HFFc6 (cell line): ENCODE data around the gene CUL3. TPM values are rescaled to one million over a fixed set of nuclear protein-coding genes. Genes with fewer than 3 reads are reported as not detected.

Experiments used
- DNase-seq: peaks from one replicate; pipeline ENCODE4 v3.0.0-alpha.2; 2018
- H3K27ac Mint-ChIP-seq: 2 replicates; pipeline ENCODE4 v1.8.0; 2020; ENCODE audit warnings: mild to moderate bottlenecking, mixed read lengths
- H3K27me3 Mint-ChIP-seq: 2 replicates; pipeline ENCODE4 v1.8.0; 2021; ENCODE audit warnings: mild to moderate bottlenecking, moderate library complexity, mixed read lengths; ENCODE audit not compliant: insufficient read depth
- H3K36me3 Mint-ChIP-seq: 2 replicates; pipeline ENCODE4 v1.8.0; 2021; ENCODE audit warnings: low read depth, mixed read lengths
- H3K4me1 Mint-ChIP-seq: 2 replicates; pipeline ENCODE4 v1.8.0; 2020; ENCODE audit warnings: low read depth, mixed read lengths
- H3K4me3 Mint-ChIP-seq: 2 replicates; pipeline ENCODE4 v1.8.0; 2020; ENCODE audit warnings: mild to moderate bottlenecking, moderate library complexity, mixed read lengths
- H3K9me3 Mint-ChIP-seq: 2 replicates; pipeline ENCODE4 v1.8.0; 2020; ENCODE audit warnings: mild to moderate bottlenecking, mixed read lengths
- total RNA-seq, 6 experiments: library from RNA; stranded (reverse); fragmentation: NEBNext Ultra II Directional; extraction: Animal tissue kit (Norgen Biotek cat#: 25700); gene quantifications; 2 replicates in 1 of 6; 3 replicates in 5 of 6; pipeline ENCODE4 v1.2.3, GENCODE V29; 2021
- TF ChIP-seq, protein P1 (sequence below): fragments of 200-600 bp; sonication (generic); IDR thresholded peaks from 2 replicates; pipeline ENCODE4 v1.5.0; 2021; ENCODE audit warnings: antibody characterized with exemption, mild to moderate bottlenecking

CUL3 gene
- total RNA-seq, 6 experiments from 2014 or later: 76.9 to 88.4 (median 83.3) TPM

DNA sequence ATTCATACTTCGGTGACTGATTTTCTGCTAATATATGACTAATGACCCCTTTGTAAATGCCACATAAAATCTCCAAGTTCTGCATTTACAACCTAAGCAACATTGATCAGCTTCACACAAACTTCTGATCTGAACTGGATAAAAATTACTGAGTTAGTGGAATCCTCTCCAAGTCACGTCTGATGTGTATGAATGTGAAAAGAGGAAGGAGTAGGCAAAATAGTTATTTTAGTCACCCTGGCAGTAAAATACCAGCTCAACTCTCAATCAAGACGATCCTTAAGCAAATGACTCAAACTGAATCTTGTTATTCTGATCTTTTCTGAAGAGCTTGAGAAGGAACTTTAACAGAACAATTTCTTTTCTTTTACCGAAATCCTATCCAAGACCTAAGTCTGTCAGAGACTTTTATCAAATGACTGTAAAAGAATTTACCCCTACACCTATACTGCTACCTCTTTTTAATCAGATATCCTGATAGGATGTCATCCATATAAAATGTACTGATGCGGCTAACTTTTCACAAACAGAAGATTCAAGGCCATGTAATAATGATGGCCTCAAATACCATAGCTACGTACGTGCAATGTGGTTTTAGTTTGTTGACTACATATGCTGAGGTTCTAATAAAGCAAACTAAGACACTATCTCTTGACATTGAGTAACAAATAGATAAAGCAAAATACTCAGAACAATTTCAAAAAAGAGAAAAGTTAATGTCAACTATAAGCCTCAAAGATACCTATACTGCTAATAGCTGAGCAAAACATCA is 23.7 kb downstream of the CUL3 start:
- TF ChIP-seq, protein P1, sequence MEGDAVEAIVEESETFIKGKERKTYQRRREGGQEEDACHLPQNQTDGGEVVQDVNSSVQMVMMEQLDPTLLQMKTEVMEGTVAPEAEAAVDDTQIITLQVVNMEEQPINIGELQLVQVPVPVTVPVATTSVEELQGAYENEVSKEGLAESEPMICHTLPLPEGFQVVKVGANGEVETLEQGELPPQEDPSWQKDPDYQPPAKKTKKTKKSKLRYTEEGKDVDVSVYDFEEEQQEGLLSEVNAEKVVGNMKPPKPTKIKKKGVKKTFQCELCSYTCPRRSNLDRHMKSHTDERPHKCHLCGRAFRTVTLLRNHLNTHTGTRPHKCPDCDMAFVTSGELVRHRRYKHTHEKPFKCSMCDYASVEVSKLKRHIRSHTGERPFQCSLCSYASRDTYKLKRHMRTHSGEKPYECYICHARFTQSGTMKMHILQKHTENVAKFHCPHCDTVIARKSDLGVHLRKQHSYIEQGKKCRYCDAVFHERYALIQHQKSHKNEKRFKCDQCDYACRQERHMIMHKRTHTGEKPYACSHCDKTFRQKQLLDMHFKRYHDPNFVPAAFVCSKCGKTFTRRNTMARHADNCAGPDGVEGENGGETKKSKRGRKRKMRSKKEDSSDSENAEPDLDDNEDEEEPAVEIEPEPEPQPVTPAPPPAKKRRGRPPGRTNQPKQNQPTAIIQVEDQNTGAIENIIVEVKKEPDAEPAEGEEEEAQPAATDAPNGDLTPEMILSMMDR: no peak
- H3K4me3 Mint-ChIP-seq: no peak overlapping the region; the same call in 1 of the 2 replicates
- H3K9me3 Mint-ChIP-seq: no peaks in the 10 kb centered on the region
- peak; percentile 41 for DNase-seq
- H3K36me3 Mint-ChIP-seq: peaks cover 12% of the 10 kb centered on the region; the same call in 1 of the 2 replicates
- no peaks in the 10 kb centered on the region for H3K27me3 Mint-ChIP-seq
- no peak overlapping the region for H3K27ac Mint-ChIP-seq
- peaks cover 15% of the 10 kb centered on the region for H3K4me1 Mint-ChIP-seq

- no peaks in the 10 kb centered on the region for H3K27me3 Mint-ChIP-seq
- H3K4me3 Mint-ChIP-seq: no peak overlapping the region
- TF ChIP-seq, protein P1: no peak
- H3K9me3 Mint-ChIP-seq: no peaks in the 10 kb centered on the region
- peaks cover 7% of the 10 kb centered on the region for H3K36me3 Mint-ChIP-seq
- peaks cover 24% of the 10 kb centered on the region for H3K4me1 Mint-ChIP-seq
- DNase-seq: no peak
- H3K27ac Mint-ChIP-seq: no peak overlapping the region
Observed at GRCh38 chr2:224560549-224560948, 24.6 kb downstream of the CUL3 start.

- TF ChIP-seq, protein P1: no peak
- Mint-ChIP-seq H3K36me3 (peaks cover 20% of the 10 kb centered on the region), H3K4me1 (peaks cover 33% of the 10 kb centered on the region), H3K4me3 (no peak overlapping the region), H3K9me3 (no peaks in the 10 kb centered on the region), H3K27ac (no peak overlapping the region), H3K27me3 (no peaks in the 10 kb centered on the region; the same call in 1 of the 2 replicates)
- no peak for DNase-seq
Observed at GRCh38 chr2:224557610-224558009, 27.6 kb downstream of the CUL3 start.

GRCh38 chr2:224556381-224556780 is 28.8 kb downstream of the CUL3 start:
- peaks cover 20% of the 10 kb centered on the region for H3K36me3 Mint-ChIP-seq
- no peak for DNase-seq
- H3K27ac Mint-ChIP-seq: peak overlapping the region; percentile 55
- no peak overlapping the region; the same call in 1 of the 2 replicates for H3K4me3 Mint-ChIP-seq
- TF ChIP-seq, protein P1: no peak
- peaks cover 33% of the 10 kb centered on the region for H3K4me1 Mint-ChIP-seq
- H3K9me3 Mint-ChIP-seq: no peaks in the 10 kb centered on the region
- no peaks in the 10 kb centered on the region; the same call in 1 of the 2 replicates for H3K27me3 Mint-ChIP-seq

- H3K4me3 Mint-ChIP-seq: no peak overlapping the region; the same call in 1 of the 2 replicates
- peaks cover 33% of the 10 kb centered on the region for H3K4me1 Mint-ChIP-seq
- peaks cover 20% of the 10 kb centered on the region for H3K36me3 Mint-ChIP-seq
- no peak for DNase-seq
- no peaks in the 10 kb centered on the region; the same call in 1 of the 2 replicates for H3K27me3 Mint-ChIP-seq
- H3K9me3 Mint-ChIP-seq: no peaks in the 10 kb centered on the region
- H3K27ac Mint-ChIP-seq: peak overlapping the region; percentile 55
- TF ChIP-seq, protein P1: no peak
Observed at GRCh38 chr2:224555823-224556366, 29.3 kb downstream of the CUL3 start.
